Fibroblast of lung (primary cell): Measurements from ENCODE around the gene PDE3A. TPM values are rescaled to one million over a fixed set of nuclear protein-coding genes. Genes with fewer than 3 reads are reported as not detected.
"Not testable (repeated sequence)": the region's sequence is repeated elsewhere in the genome, so short reads cannot be mapped to it uniquely, and the experiment has no call there.

Experiments
- DNase-seq, 2 donors: peaks; one replicate each; pipeline versions ENCODE4 v3.0.0 to v3.0.0-alpha.2; 2010; ENCODE audit warnings: low read depth in 2 of 2
- H2AFZ ChIP-seq: 2 replicates; pipeline ENCODE4 v1.5.1; 2012; ENCODE audit warnings: low read length, control low read depth, inconsistent platforms
- H3K27ac ChIP-seq: 2 replicates; pipeline ENCODE4 v1.5.1; 2011; ENCODE audit warnings: low read length, control low read depth; ENCODE audit not compliant: insufficient read depth
- H3K27me3 ChIP-seq: 2 replicates; pipeline ENCODE4 v1.5.1; 2011; ENCODE audit warnings: mild to moderate bottlenecking, low read length; ENCODE audit not compliant: control insufficient read depth, insufficient read depth
- H3K36me3 ChIP-seq: 2 replicates; pipeline ENCODE4 v1.5.1; 2011; ENCODE audit warnings: low read length; ENCODE audit not compliant: control insufficient read depth, insufficient read depth
- H3K4me1 ChIP-seq: 2 replicates; pipeline ENCODE4 v1.5.1; 2011; ENCODE audit warnings: low read length; ENCODE audit not compliant: control insufficient read depth, insufficient read depth; ENCODE audit errors: extremely low read depth
- H3K4me2 ChIP-seq: 2 replicates; pipeline ENCODE4 v1.5.1; 2011; ENCODE audit warnings: low read length, control low read depth; ENCODE audit not compliant: insufficient read depth; ENCODE audit errors: extremely low read depth
- H3K4me3 ChIP-seq, 4 experiments: fragments of 200-600 bp in 1 of 4; sonication (generic) in 1 of 4; replicated peaks in 1 of 4; 2 replicates each; pipeline ENCODE4 v1.5.1; 2011 to 2016; ENCODE audit warnings: low read length in 4 of 4, low read depth in 3 of 4, mild to moderate bottlenecking in 3 of 4, control low read depth in 2 of 4, inconsistent platforms in 1 of 4, mixed read lengths in 1 of 4; ENCODE audit not compliant: insufficient read depth in 1 of 4; ENCODE audit errors: control extremely low read depth in 1 of 4
- H3K79me2 ChIP-seq: 2 replicates; pipeline ENCODE4 v1.5.1; 2012; ENCODE audit warnings: mild to moderate bottlenecking, low read length, inconsistent platforms; ENCODE audit not compliant: control insufficient read depth, insufficient read depth
- H3K9ac ChIP-seq: 2 replicates; pipeline ENCODE4 v1.5.1; 2011; ENCODE audit warnings: mild to moderate bottlenecking, low read length, control low read depth; ENCODE audit not compliant: insufficient read depth
- H3K9me3 ChIP-seq: 2 replicates; pipeline ENCODE4 v1.5.1; 2012; ENCODE audit warnings: low read depth, low read length; ENCODE audit not compliant: control insufficient read depth, insufficient read depth
- H4K20me1 ChIP-seq: 2 replicates; pipeline ENCODE4 v1.5.1; 2011; ENCODE audit warnings: low read length; ENCODE audit not compliant: control insufficient read depth, insufficient read depth; ENCODE audit errors: extremely low read depth
- CTCF ChIP-seq, 2 donors: IDR thresholded peaks in 1 of 2; conservative IDR thresholded peaks in 1 of 2; 1 replicate in 1 of 2; 2 replicates in 1 of 2; pipeline ENCODE4 v1.5.1; 2011 to 2012; ENCODE audit warnings: low read length in 2 of 2, control low read depth in 1 of 2, inconsistent platforms in 1 of 2, low read depth in 1 of 2, mild to moderate bottlenecking in 1 of 2
- EZH2 ChIP-seq: IDR thresholded peaks from 2 replicates; pipeline ENCODE4 v1.5.1; 2012; ENCODE audit warnings: low read length, control low read depth, mild to moderate bottlenecking; ENCODE audit errors: missing control alignments
- polyA plus RNA-seq, 2 donors: library from polyadenylated mRNA; depleted of rRNA in 1 of 2; stranded (reverse) in 1 of 2; unstranded in 1 of 2; fragments of >200 nt; gene quantifications; 2 replicates each; pipeline ENCODE4 v1.2.1, GENCODE V29; 2011 to 2012; ENCODE audit warnings: missing spikeins in 1 of 2
- total RNA-seq: library from RNA; depleted of rRNA; stranded (reverse); fragments of >200 nt; gene quantifications from 2 replicates; pipeline ENCODE4 v1.2.1, GENCODE V29; 2014

The PDE3A gene
- total and polyA plus RNA-seq, 2 donors (not counting 1 experiment from before 2014, with no cell fraction given) = 0.17 to 2.7 TPM

- Histone ChIP-seq H3K4me1 (no peaks in the 10 kb centered on the region), H3K4me2 (no peak overlapping the region), H3K27ac (no peak overlapping the region), H3K79me2 (no peaks in the 10 kb centered on the region), H3K27me3 (no peaks in the 10 kb centered on the region), H3K4me3 (no peak overlapping the region), H3K36me3 (no peaks in the 10 kb centered on the region), H4K20me1 (no peaks in the 10 kb centered on the region), H2AFZ (no peak overlapping the region), H3K9me3 (no peaks in the 10 kb centered on the region), H3K9ac (no peak overlapping the region)
- TF ChIP-seq CTCF (conservative IDR thresholded peaks at IDR 0.05 in 1 of 2, IDR thresholded peaks at IDR 0.05 in 1 of 2; ENCODE audit: low read depth in 1 of 2, low read length in 2 of 2) (no peak), EZH2 (no peak)
- DNase-seq = no peak
Observed at GRCh38 chr12:20382117-20382516, 13.8 kb downstream of the PDE3A start.

GRCh38 chr12:20383612-20384011, 15.3 kb downstream of the PDE3A start:
- H3K4me3 ChIP-seq = no peak overlapping the region
- no peak overlapping the region for H3K9ac ChIP-seq
- no peaks in the 10 kb centered on the region for H3K27me3 ChIP-seq
- H3K4me1 ChIP-seq = no peaks in the 10 kb centered on the region
- H3K79me2 ChIP-seq = no peaks in the 10 kb centered on the region
- H3K9me3 ChIP-seq = no peaks in the 10 kb centered on the region
- TF ChIP-seq EZH2 (no peak), CTCF (conservative IDR thresholded peaks at IDR 0.05 in 1 of 2, IDR thresholded peaks at IDR 0.05 in 1 of 2; ENCODE audit: low read depth in 1 of 2, low read length in 2 of 2) (no peak)
- no peak overlapping the region for H3K27ac ChIP-seq
- no peaks in the 10 kb centered on the region for H4K20me1 ChIP-seq
- DNase-seq = no peak
- no peak overlapping the region for H2AFZ ChIP-seq
- no peaks in the 10 kb centered on the region for H3K36me3 ChIP-seq
- H3K4me2 ChIP-seq = no peak overlapping the region

GRCh38 chr12:20384836-20385235, 16.5 kb downstream of the PDE3A start:
- peak in 1 of 2 donors; percentile 21 for DNase-seq
- H3K9me3 ChIP-seq, H3K4me3 ChIP-seq, H2AFZ ChIP-seq, H4K20me1 ChIP-seq, H3K79me2 ChIP-seq, H3K27me3 ChIP-seq, H3K9ac ChIP-seq, H3K36me3 ChIP-seq, H3K4me1 ChIP-seq, H3K4me2 ChIP-seq, H3K27ac ChIP-seq: not testable (repeated sequence)

GRCh38 chr12:20390846-20391245, 22.5 kb downstream of the PDE3A start:
- H3K27ac ChIP-seq = no peak overlapping the region
- no peaks in the 10 kb centered on the region for H4K20me1 ChIP-seq
- no peak for DNase-seq
- H3K4me3 ChIP-seq = no peak overlapping the region
- no peak overlapping the region for H2AFZ ChIP-seq
- no peaks in the 10 kb centered on the region for H3K27me3 ChIP-seq
- H3K9me3 ChIP-seq = no peaks in the 10 kb centered on the region
- no peak for TF ChIP-seq EZH2
- no peak for TF ChIP-seq CTCF (conservative IDR thresholded peaks at IDR 0.05 in 1 of 2, IDR thresholded peaks at IDR 0.05 in 1 of 2; ENCODE audit: low read depth in 1 of 2, low read length in 2 of 2)
- no peaks in the 10 kb centered on the region for H3K36me3 ChIP-seq
- no peaks in the 10 kb centered on the region for H3K4me1 ChIP-seq
- no peak overlapping the region for H3K9ac ChIP-seq
- H3K79me2 ChIP-seq = no peaks in the 10 kb centered on the region
- no peak overlapping the region for H3K4me2 ChIP-seq
